ENCODE results near the gene MAN1C1. TPM values are rescaled to one million over a fixed set of nuclear protein-coding genes. Genes with fewer than 3 reads are reported as not detected.

Gene MAN1C1
- total RNA-seq, 1 experiment from 2014 or later, result 1.6 TPM

DNA sequence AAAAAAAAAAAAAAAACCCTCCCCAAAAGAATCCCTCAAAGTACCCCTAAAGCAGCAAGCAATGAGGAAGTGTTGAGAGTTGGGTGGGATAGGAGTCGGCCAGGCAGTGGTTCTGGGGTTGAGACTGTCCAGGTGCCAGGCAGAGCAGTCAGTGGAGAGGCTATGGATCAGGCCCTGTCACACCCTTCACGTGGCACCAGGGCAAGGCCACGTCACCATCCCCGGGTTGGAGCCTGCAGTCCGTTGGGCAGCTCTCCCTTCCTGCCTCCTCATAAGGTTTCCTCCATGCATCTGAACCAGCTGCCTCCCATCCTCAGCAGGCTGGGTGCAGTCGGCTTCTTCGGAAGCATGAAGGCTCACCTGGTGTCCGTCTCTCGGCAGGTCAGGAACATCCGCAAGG, 146.9 kb downstream of the MAN1C1 start:
- no peak for DNase-seq (ENCODE audit: low read depth)

DNA sequence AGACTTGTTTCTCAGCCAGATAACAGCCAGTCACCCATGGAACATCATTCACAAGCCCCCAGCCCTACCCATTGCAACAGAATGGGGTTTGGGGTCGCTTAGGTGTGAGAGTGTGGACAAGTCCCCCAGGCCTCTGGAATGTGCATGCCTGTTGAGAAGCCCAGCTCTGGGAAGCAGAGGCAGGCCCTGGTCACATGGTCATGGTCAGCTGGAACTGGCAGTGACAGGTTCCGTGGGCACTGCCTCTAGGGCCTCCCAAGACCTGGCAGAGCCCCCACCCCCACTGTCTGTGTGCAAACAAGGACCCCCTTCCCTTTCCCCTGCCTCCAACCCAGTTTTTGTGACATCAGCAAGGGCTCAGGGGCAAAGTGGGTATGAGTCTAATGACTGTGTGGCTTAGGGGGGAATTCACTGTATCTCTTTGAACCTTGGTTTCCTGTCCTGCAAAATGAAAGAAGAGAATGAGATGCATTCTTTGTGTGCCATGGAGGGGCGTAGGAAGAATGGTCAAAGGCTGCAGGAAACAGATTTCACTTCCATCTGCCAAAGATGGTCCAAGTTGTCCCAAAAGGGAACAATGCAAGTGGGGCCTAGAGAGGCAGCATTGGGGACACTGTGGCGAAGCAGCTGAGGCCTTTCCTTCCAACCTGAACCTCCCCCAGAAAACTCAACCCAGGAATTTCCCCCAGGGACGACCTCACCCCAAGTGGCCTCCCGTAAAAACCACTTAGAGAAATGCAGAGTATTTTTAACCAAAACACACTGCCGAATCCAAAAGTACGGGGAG, 148.7 kb downstream of the MAN1C1 start:
- DNase-seq (ENCODE audit: low read depth), result no peak

DNA sequence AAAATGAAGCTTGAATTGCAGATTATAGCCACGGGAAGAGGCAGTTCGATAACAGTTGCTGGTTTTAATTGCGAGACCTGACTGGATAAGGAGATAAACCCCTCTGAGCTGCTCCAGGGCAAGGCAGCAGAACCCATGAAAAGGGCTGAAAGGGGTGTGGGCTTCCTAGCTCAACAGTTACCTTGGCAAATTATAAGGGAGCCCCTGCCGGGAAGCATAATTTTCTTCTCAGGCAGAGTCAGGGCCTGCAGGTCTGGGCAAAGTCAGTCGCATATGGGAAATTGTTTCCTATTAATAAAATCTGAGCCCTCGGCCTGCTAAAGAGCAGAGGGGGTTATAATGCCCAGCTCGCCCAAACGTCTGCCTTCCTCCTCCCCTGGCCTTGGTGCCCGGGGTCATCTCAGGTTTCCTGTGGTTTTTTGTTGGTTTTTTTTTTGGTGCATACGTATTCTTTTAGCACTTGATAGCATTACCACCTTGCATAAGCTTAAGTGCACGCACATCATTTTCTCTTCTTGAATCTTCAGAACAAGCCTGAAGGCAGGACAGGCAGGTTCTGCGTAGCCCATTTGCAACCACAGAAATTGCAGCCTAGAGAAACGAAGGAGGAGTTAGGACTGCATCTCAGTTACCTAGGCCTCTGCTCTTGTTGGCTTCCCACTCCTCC, 149.5 kb downstream of the MAN1C1 start:
- no peak for DNase-seq (ENCODE audit: low read depth)

DNA sequence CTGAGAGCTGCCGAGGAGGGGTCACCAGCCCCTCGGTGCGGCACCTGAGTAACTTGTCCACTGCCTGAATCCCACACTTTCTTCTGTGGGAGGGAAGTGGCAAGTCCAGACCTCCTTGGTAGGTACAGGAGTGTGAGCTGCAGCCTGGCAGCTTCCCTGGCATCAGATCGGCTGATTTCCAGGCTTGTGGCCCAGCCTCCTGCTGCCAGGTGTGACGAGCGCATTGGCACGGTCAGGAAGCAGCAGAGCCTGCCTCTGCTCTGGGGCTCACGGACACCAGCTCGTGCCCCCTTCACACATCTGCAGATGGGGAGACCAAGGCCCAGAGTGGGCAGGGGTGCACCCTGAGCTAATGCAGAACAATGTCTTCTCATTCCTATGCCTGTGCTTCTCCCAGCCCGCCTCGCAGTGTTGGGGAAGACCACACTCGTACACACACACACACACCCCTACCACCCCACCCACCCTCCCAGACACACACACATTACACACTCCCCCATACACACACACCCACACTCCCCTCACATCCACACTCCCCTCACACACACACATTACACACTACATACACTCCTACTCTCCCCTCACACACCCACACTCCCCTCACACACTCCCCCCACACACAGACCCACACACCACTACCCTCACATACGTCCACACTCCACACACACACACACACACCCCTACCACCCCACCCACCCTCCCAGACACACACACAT, 150.3 kb downstream of the MAN1C1 start:
- DNase-seq (ENCODE audit: low read depth), result no peak

DNA sequence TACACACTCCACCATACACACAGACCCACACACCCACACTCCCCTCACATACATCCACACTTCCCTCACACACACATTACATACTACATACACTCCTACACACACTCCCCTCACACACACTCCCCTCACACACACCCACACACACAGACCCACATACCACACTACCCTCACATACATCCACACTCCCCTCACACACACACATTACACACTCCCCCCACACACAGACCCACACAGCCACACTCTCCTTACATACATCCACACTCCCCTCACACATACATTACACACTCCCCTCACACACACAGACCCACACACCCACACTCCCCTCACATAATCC, 150.8 kb downstream of the MAN1C1 start:
- no peak for DNase-seq (ENCODE audit: low read depth)

DNA sequence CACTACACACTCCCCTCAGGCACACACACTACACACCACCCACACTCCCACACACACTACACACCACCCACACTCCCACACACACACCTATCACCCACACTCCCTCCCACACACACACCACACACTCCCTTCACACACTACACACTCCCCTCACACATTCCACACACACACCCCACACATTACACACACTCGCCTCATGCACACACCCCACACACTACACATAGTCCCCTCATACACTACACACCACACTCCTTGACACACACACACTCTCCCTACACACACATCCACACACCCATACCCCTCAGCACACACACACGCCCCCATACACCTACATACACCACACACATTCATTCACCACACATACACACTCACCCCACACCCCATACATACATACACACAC, 152.4 kb downstream of the MAN1C1 start:
- no peak for DNase-seq (ENCODE audit: low read depth)

DNA sequence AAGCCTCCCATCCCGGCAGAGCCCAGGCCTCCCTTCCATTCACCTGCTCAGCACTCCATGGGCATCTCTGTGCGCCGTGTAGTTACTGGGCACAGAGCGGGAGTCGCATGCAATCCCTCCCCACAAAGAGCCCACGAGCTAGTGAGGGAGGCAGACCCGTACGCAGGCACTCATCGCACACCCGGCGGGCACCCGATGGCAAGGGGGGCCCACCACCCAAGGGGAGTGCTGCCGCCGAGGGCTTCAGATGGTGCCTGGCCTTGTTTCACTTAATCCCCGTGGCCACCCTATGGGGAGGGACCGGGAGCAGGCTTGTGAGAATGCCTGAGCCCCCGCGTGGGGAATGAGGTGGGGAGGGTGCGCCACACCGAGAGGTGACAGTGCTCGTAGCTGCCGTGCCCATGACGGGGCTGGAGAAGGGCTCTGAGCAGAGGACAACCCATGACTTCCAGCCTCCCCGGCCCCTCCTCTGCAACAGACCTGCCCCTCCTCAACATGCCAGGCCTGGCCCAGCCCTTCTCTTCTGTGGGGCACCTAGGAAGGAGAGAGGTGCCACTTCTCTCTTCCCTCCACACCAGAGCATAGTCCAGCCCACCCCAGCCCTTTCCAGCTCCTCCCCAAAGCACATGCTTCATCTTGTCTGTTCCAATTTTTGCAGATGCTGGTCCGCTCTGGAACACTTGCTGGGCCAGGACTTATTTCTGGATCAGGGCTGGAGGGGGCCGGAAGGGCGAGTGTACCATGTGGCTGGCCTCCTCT, 153.2 kb downstream of the MAN1C1 start:
- DNase-seq (ENCODE audit: low read depth), result no peak

GRCh38 chr1:25770541-25771220, 154.1 kb downstream of the MAN1C1 start:
- no peak for DNase-seq (ENCODE audit: low read depth)

GRCh38 chr1:25771221-25772114, 154.9 kb downstream of the MAN1C1 start:
- DNase-seq (ENCODE audit: low read depth), result no peak

DNA sequence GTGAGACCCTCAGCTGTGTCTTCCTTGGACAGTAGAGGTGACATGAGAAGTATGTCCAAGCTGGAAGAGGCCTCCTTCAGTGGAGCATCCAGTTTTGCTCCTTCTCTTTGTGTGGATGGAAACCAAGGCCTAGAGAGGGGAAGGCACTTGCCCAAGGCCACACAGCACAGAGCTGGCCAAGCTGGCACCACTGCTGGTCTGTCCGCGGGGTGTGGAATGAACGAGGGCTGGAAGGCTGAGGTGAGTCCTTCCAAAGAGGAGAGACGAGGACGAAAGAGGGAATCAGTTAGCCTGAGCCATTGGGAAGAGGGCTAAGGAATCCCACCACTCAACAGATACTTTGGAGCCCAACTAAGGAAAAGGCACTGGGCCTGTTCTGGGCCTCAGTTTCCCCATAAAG, 155.6 kb downstream of the MAN1C1 start:
- no peak for DNase-seq (ENCODE audit: low read depth)

DNA sequence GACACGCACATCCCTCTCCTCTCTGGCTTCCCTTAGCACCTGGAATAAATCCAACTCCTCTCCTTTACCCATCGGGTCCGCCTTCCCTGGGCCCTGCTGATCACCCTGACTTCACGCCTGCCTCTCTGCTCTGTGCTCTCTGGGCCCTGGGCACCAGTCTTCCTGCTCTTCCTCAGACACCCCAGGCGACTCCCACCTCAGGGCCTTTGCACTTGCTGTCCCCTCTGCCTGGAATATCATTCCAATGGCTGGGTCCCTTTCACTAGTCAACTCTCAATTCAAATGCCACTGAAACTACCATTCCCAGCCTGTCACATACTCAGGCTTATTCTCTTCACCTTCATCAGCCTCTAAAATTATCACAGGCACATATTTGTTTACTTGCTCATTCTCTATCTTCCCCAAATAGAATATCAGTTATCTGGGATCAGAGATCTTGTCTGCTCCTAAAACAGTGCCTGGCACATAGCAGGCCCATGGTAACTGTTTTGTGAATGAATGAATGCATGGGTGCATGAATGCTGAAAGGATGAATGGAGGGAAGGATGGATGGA, 156.2 kb downstream of the MAN1C1 start:
- DNase-seq (ENCODE audit: low read depth), result no peak

GRCh38 chr1:25773441-25774125, 157.0 kb downstream of the MAN1C1 start:
- DNase-seq (ENCODE audit: low read depth), result peak; percentile 84

DNA sequence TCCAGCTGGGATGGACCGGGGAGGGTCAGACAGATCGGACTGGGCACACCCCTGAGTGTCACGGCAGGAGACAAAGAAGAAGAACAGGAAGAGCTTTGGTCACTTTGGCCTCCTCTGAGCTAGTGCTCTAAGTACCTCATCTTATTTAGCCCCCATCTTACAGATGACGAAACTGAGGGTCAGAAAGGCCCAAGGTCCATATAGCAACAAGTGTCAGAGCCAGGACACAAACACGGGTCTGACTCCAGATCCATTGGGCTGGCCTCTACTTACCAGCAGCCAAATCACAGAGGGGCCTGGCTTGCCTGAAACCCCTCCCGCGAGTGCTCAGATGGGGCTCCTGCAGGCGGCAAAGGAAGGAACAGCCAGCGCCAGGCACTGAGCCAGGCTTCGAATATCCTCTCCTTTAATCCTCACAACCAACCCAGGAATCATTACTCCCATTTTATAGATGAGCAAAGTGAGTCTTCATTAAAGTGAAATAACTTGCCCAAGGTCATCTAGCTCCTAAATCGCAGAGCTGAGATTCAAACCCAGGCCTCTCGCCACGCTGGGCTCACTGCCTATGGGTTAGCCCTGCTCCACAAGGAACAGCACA, 157.7 kb downstream of the MAN1C1 start:
- DNase-seq (ENCODE audit: low read depth), result no peak

GRCh38 chr1:25774921-25775771, 158.6 kb downstream of the MAN1C1 start:
- no peak for DNase-seq (ENCODE audit: low read depth)

GRCh38 chr1:25779388-25779787, 162.8 kb downstream of the MAN1C1 start:
- no peak for DNase-seq (ENCODE audit: low read depth)

DNA sequence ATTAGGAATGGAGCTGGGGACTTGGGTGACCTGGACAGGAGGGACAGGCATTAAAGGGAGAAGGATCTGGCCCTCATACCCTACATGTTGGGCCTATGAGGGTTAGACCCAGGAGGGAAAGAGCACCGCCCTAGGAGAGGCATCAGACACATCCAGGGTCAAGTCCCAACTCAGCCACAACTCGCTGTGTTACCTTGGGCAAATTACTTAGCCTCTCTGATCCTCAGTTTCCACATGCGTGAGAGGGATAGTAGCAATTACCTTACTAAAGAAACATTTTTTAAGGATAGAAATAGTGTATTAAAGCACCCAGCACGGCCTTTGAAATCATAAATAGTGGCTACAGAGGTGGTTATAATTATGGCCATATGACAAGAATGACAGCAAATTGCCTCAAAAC, 163.3 kb downstream of the MAN1C1 start:
- no peak for DNase-seq (ENCODE audit: low read depth)

- peak; percentile 15 for DNase-seq (ENCODE audit: low read depth)
These were observed 163.9 kb downstream of the MAN1C1 start for GRCh38 chr1:25780318-25781129.

DNA sequence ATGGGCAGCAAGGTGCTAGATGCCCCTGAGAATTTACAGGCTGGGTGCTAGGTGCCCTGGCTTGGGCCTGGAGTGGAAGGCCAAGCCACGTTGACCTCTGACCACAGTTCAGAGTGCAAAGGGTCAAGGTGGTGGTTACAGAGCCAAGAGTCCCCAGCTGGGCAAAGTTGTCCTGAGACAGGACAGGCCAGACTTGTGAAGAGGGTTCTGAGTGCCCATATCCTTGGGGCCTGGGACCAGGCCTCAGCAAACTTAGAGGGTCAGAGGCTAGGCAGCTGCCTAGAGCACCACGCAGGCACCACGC, 164.5 kb downstream of the MAN1C1 start:
- DNase-seq (ENCODE audit: low read depth), result no peak

Data from RPMI7951 (cell line).